22Rv1 (cell line): Measurements from ENCODE around the gene TMEM247.

Source experiments
- H3K27ac ChIP-seq: fragments of 450-650 bp; 2 replicates; pipeline ENCODE4 v1.5.1; 2017
- ZFX ChIP-seq: fragments of 450-650 bp; IDR thresholded peaks from 2 replicates; pipeline ENCODE4 v1.6.1; 2017; ENCODE audit warnings: antibody characterized with exemption, borderline replicate concordance
- TF ChIP-seq, protein P1 (sequence below): fragments of 450-650 bp; IDR thresholded peaks from 2 replicates; pipeline ENCODE4 v1.5.1; 2017; ENCODE audit warnings: mild to moderate bottlenecking

TMEM247 gene

DNA sequence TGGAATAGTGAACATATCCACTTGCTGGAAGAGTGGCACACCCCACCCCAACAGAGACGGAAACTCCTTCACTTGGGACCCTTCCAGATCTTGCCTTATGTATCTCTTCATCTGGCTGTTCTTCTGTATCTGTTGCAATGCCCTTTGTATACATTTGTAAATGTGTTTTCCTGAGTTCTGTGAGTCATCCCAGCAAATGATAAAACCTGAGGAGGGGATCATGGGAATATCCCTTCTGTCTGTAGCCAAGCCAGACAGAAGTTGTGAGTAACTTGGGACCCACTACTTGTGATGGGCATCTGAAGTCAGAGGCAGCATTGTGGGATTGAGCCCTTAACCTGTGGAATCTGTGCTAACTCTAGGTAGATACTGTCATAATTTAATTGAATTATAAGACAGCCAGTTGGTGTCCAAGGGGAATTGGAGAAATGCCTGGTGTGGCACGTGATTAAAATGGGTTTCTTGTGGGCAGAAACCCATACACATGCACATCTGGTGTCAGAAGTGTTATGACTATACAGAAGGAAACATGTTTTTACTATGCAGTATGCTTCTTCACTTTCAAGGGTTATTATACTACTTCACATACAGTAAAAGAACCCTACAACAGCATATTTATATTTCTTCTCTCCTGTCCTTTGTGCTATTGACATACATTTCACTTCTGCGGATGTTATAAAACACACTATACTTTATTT lies 32.3 kb upstream of the TMEM247 start:
- TF ChIP-seq, protein P1, sequence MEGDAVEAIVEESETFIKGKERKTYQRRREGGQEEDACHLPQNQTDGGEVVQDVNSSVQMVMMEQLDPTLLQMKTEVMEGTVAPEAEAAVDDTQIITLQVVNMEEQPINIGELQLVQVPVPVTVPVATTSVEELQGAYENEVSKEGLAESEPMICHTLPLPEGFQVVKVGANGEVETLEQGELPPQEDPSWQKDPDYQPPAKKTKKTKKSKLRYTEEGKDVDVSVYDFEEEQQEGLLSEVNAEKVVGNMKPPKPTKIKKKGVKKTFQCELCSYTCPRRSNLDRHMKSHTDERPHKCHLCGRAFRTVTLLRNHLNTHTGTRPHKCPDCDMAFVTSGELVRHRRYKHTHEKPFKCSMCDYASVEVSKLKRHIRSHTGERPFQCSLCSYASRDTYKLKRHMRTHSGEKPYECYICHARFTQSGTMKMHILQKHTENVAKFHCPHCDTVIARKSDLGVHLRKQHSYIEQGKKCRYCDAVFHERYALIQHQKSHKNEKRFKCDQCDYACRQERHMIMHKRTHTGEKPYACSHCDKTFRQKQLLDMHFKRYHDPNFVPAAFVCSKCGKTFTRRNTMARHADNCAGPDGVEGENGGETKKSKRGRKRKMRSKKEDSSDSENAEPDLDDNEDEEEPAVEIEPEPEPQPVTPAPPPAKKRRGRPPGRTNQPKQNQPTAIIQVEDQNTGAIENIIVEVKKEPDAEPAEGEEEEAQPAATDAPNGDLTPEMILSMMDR, result no peak
- no peak for TF ChIP-seq ZFX
- no peak overlapping the region for H3K27ac ChIP-seq

DNA sequence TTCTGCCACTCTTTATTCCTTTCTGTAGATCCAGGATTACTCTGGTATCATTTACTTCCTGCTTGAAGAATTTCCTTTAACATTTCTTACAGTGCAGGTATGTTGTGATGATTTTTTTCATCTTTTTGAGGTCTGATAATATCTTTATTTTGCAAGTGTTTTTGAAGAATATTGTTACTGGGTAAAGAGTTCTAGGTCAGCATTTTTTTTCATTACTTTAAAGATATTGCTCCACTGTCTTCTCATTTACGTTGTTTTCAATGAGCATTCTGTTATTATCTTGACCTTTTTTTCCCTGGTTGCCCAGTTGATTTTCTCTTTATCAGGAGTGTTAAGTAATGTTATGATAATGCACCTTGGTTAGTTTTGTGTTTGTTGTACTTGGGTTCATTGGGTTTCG lies 31.7 kb upstream of the TMEM247 start:
- no peak overlapping the region for H3K27ac ChIP-seq
- TF ChIP-seq ZFX, result no peak
- TF ChIP-seq, protein P1, result no peak

DNA sequence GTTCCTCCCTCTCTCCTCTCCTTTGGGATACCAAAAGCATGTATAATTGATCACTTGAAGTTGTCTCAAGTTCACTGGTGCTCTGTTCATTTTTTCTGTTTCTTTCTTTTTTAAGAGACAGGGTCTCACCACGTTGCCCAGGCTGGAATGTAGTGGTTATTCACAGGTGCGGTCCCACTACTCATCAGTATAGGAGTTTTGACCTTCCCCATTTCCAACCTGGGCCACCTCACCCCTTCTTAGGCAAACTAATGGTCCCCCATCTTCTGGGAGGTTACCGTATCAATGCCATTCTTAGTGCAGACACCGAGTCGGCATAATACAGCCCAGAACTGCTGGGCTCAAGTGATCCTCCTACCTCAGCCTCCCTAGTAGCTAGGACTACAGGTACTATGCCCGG lies 31.3 kb upstream of the TMEM247 start:
- TF ChIP-seq, protein P1, result no peak
- no peak for TF ChIP-seq ZFX
- H3K27ac ChIP-seq, result no peak overlapping the region

DNA sequence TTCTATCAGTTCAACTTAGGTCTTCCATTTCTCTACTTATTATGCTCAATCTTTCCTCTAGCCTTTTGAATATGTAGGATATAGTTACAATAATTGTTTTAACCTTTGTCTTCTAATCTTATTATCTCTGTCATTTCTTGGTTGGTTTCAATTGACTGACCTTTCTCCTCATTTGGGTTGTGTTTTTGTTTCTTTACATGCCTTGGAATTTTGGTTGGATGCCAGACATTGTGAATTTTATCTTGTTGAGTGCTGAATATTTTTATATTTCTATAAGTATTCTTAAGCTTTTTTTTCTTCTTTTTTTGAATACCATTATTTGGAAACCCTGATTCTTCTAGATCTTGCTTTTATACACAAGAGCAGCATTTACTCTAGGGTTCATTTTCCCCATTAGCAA lies 30.7 kb upstream of the TMEM247 start:
- no peak for TF ChIP-seq ZFX
- TF ChIP-seq, protein P1, result no peak
- no peak overlapping the region for H3K27ac ChIP-seq

DNA sequence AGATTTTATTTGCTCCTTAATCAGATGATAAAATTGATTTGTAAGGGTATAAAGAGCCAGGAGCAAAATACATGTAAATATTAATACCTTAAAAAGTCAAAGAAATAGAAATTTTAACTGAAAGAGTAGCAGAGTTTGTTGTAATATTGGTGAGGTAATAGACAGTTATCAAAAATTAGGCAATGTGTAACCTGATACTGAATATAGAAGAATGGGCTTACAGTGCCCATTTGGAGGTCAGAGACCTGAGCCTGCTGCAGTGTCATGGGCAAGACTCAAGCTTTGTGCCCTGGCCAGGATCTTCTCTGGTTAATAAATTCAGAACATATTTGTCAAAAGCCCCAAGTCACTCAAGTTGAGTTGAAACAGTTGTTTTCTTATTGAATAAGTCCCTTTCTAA lies 29.7 kb upstream of the TMEM247 start:
- H3K27ac ChIP-seq, result no peak overlapping the region
- no peak for TF ChIP-seq ZFX
- TF ChIP-seq, protein P1, result no peak

DNA sequence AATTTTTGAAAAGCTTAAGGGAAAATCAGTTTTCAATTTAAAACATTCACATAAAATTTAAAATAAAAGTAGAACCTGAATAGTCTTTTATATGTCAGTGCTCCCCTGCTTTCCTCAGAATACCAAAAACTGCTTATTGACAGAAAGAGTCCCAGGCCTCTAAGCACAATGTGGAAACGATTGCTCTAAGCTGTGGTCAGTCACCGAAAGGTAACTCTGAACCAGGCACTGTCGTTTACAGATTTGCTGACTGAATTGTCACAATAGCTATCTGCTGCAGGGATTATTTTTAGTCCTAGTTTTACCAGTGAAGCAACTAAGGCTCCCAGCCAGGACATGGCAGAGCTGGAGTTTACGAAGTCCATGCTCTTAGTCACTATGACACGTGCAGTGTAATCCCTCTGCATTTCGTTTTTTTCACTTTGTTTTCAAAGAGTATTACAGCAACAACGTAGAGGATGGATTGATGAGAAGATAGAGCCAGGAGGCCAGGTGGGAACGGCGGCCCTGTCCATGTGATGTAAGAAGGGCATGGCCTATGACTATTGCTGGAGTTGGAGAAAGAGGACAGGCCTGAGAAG lies 28.1 kb upstream of the TMEM247 start:
- TF ChIP-seq, protein P1, result no peak
- TF ChIP-seq ZFX, result no peak
- H3K27ac ChIP-seq, result no peak overlapping the region

DNA sequence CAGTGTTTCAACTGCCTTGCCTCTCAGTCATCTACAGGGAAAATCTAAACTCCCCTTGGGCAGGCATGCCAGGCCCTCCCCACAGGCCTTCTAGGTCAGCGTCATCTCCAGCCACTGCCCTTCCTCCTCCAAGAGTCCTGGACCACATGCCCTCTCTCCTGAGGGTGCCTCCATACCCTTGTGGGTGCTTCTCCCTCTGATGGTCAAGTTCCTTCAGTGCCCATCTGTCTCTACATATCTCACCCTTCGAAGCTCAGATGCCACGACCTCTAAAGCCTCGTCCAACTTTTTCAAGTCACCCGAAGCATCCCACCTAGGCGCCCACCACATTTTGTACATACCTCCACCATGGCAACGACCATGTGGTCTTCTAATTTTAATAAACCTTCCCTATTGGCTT lies 22.6 kb upstream of the TMEM247 start:
- TF ChIP-seq ZFX, result no peak
- TF ChIP-seq, protein P1, result no peak
- no peak overlapping the region for H3K27ac ChIP-seq
